HG03066 (cell line): Measurements from ENCODE around the gene PAPSS2.
"Not testable (repeated sequence)": the region's sequence is repeated elsewhere in the genome, so short reads cannot be mapped to it uniquely, and the experiment has no call there.

Experiments
- ATAC-seq: cut with Tn5 transposase; IDR thresholded peaks from one replicate; pipeline ENCODE4 v1.9.1; 2021; ENCODE audit warnings: low read depth; ENCODE audit not compliant: unreplicated experiment

Gene PAPSS2

GRCh38 chr10:87642486-87642885, 17.2 kb upstream of the PAPSS2 start:
- no peak for ATAC-seq

GRCh38 chr10:87642988-87643387, 16.7 kb upstream of the PAPSS2 start:
- no peak for ATAC-seq

GRCh38 chr10:87643920-87644319, 15.8 kb upstream of the PAPSS2 start:
- ATAC-seq: no peak

- ATAC-seq: not testable (repeated sequence)
These were observed 15.2 kb upstream of the PAPSS2 start for GRCh38 chr10:87644500-87644899.

- no peak for ATAC-seq
These were observed 13.3 kb upstream of the PAPSS2 start for GRCh38 chr10:87646192-87646909.

- no peak for ATAC-seq
These were observed 12.7 kb upstream of the PAPSS2 start for GRCh38 chr10:87646935-87647334.

GRCh38 chr10:87650838-87651589, 8.7 kb upstream of the PAPSS2 start:
- ATAC-seq: no peak

GRCh38 chr10:87651801-87652200, 7.9 kb upstream of the PAPSS2 start:
- ATAC-seq: no peak

GRCh38 chr10:87652261-87652660, 7.4 kb upstream of the PAPSS2 start:
- ATAC-seq: no peak

GRCh38 chr10:87654212-87654611, 5.5 kb upstream of the PAPSS2 start:
- no peak for ATAC-seq

- ATAC-seq: no peak
These were observed 3.1 kb upstream of the PAPSS2 start for GRCh38 chr10:87656431-87657072.

- ATAC-seq: no peak
These were observed 2.3 kb upstream of the PAPSS2 start for GRCh38 chr10:87657371-87657770.

- no peak for ATAC-seq
These were observed 1.3 kb upstream of the PAPSS2 start for GRCh38 chr10:87658321-87658795.

GRCh38 chr10:87658858-87659555, 671 bp upstream of the PAPSS2 start:
- no peak for ATAC-seq

- no peak for ATAC-seq
These were observed 931 bp downstream of the PAPSS2 start for GRCh38 chr10:87660484-87661133.

GRCh38 chr10:87661861-87662785, 2.4 kb downstream of the PAPSS2 start:
- no peak for ATAC-seq

GRCh38 chr10:87664276-87664701, 4.6 kb downstream of the PAPSS2 start:
- ATAC-seq: no peak

GRCh38 chr10:87667493-87667892, 7.8 kb downstream of the PAPSS2 start:
- ATAC-seq: no peak
